Esophagus muscularis mucosa (tissue), 4 donors: ENCODE data around the gene TUBAL3. TPM values are rescaled to one million over a fixed set of nuclear protein-coding genes. Genes with fewer than 3 reads are reported as not detected.

Source experiments
- DNase-seq: peaks from one replicate; pipeline ENCODE4 v3.0.0-alpha.2; 2017; ENCODE audit errors: extremely low spot score
- H3K27ac ChIP-seq, 4 donors: fragments of 200-600 bp; sonication (generic); replicated peaks in 1 of 4; 1 replicate in 3 of 4; 2 replicates in 1 of 4; pipeline ENCODE4 v1.5.1; 2016 to 2019; ENCODE audit warnings: mild to moderate bottlenecking in 1 of 4
- H3K27me3 ChIP-seq, 4 donors: fragments of 200-600 bp; sonication (generic); one replicate each; pipeline versions ENCODE4 v1.5.1 to v1.6.0; 2016 to 2019
- H3K36me3 ChIP-seq, 4 donors: fragments of 200-600 bp; sonication (generic); one replicate each; pipeline ENCODE4 v1.5.1; 2016 to 2019
- H3K4me1 ChIP-seq, 4 donors: fragments of 200-600 bp; sonication (generic); one replicate each; pipeline ENCODE4 v1.5.1; 2016 to 2019
- H3K4me3 ChIP-seq, 4 donors: fragments of 200-600 bp; sonication (generic); 1 replicate in 2 of 4; 2 replicates in 2 of 4; pipeline ENCODE4 v1.5.1; 2016 to 2019; ENCODE audit warnings: mild to moderate bottlenecking in 4 of 4, moderate library complexity in 1 of 4
- H3K9me3 ChIP-seq, 4 donors: fragments of 200-600 bp; sonication (generic); 1 replicate in 3 of 4; 2 replicates in 1 of 4; pipeline ENCODE4 v1.5.1; 2016 to 2019
- CTCF ChIP-seq, 3 experiments: fragments of 200-600 bp in 2 of 3; fragments of 450-650 bp in 1 of 3; sonication (generic) in 2 of 3; IDR thresholded peaks; one replicate each; pipeline ENCODE4 v1.5.1; 2017 to 2019; ENCODE audit warnings: antibody characterized with exemption in 3 of 3, mild to moderate bottlenecking in 2 of 3, moderate library complexity in 1 of 3
- EP300 ChIP-seq: sonication (generic); formaldehyde crosslinking; IDR thresholded peaks from one replicate; pipeline ENCODE4 v1.6.1; 2017; ENCODE audit warnings: antibody characterized with exemption
- POLR2A ChIP-seq: fragments of 450-650 bp; IDR thresholded peaks from one replicate; pipeline ENCODE4 v1.6.1; 2017; ENCODE audit warnings: antibody characterized with exemption, moderate library complexity, mild to moderate bottlenecking, low read depth
- POLR2AphosphoS5 ChIP-seq, 2 donors: sonication (generic); formaldehyde crosslinking; IDR thresholded peaks; one replicate each; pipeline ENCODE4 v1.6.1; 2017; ENCODE audit warnings: antibody characterized with exemption in 2 of 2
- WGBS: methylation state at CpG from one replicate; pipeline ENCODE4 v1.1.5; 2018; 5-methylcytosine and 5-hydroxymethylcytosine counted together
- intact Hi-C: fragments of 100-400 bp; cut with DNase I; formaldehyde crosslinking; loops from one replicate; pipeline ENCODE4 v1.15.1; 2023
- total RNA-seq, 4 donors: library from RNA; depleted of rRNA; stranded (reverse); fragments of >200 nt; gene quantifications; one replicate each; pipeline versions ENCODE4 v1.1.0 to v1.2.1, GENCODE V29; 2016

Gene TUBAL3
- total RNA-seq, 4 donors from 2014 or later: 0.34 to 0.66 (median 0.52) TPM; not detected in 1

- Histone ChIP-seq H3K9me3 (no peaks in the 10 kb centered on the region), H3K27ac (no peak overlapping the region), H3K4me1 (no peaks in the 10 kb centered on the region), H3K27me3 (peaks cover 0 to 13% (median 2%) of the 10 kb centered on the region in 4 donors), H3K4me3 (no peak overlapping the region), H3K36me3 (no peaks in the 10 kb centered on the region)
- WGBS: 89% methylated on average over 6 of the region's 6 CpGs
- DNase-seq: no peak
- intact Hi-C loops: no loop called here
- TF ChIP-seq POLR2A (no peak), POLR2AphosphoS5 (IDR thresholded peaks at IDR 0.05) (no peak), EP300 (no peak)
Observed at GRCh38 chr10:5355594-5356301, 48.9 kb downstream of the TUBAL3 start.

DNA sequence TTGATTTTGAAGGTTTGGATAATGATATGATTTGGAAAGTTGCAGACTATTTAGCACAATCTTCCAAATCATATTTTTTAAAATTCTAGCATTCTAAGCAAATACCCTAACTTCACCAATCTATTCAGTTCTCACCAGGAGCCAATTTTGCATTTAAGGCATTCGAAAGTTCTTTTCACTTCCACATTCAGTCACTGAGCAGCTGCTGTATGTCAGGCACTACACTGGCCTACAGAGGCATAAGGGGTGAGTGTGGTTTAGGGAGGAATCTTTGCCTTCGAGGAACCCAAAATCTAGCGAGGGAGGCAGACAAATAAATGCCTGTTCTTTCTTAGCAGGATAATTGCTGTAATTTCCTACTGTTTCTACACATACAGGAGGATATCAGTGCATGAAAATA, 50.6 kb downstream of the TUBAL3 start:
- no peak for TF ChIP-seq CTCF (IDR thresholded peaks at IDR 0.05)
- TF ChIP-seq EP300: no peak
- TF ChIP-seq POLR2A: no peak
- TF ChIP-seq POLR2AphosphoS5 (IDR thresholded peaks at IDR 0.05): no peak

GRCh38 chr10:5349362-5349761, 55.3 kb downstream of the TUBAL3 start:
- Histone ChIP-seq H3K4me1 (no peaks in the 10 kb centered on the region), H3K4me3 (no peak overlapping the region), H3K36me3 (no peaks in the 10 kb centered on the region), H3K27ac (no peak overlapping the region), H3K27me3 (peaks cover 0 to 14% (median 0%) of the 10 kb centered on the region in 4 donors), H3K9me3 (no peaks in the 10 kb centered on the region)
- intact Hi-C loops: no loop called here
- no peak for DNase-seq
- TF ChIP-seq EP300 (no peak), POLR2AphosphoS5 (IDR thresholded peaks at IDR 0.05) (no peak)
- WGBS: 72% methylated on average over 2 of the region's 2 CpGs

More for the DNA sequence above, 50.6 kb downstream of the TUBAL3 start:
- no peaks in the 10 kb centered on the region for H3K36me3 ChIP-seq
- H3K9me3 ChIP-seq: no peaks in the 10 kb centered on the region
- 39% methylated on average over 3 of the region's 3 CpGs for WGBS
- no peak for DNase-seq
- no peaks in the 10 kb centered on the region for H3K4me1 ChIP-seq
- no peak overlapping the region for H3K27ac ChIP-seq
- intact Hi-C loops: no loop called here
- H3K27me3 ChIP-seq: peaks cover 0 to 16% (median 2%) of the 10 kb centered on the region in 4 donors
- no peak overlapping the region for H3K4me3 ChIP-seq

DNA sequence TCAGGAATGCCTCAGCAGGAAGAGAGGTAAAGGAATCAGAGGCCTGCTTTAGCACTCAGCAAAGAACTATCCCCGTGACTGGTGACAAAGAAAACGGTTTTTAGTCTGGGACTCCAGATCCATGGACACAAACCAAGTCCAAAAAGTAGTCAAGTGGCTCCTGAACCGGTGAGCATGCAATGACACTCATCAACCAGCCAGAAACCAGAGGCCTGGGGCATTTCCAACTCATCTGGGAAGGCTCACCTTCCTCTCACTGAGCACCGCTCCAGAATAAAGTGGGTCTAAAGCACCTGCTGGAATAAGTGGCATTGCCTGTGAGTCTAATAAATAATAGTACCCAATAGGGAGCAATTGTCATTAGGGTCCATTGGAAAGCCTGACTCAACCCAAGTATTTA, 57.7 kb downstream of the TUBAL3 start:
- Histone ChIP-seq H3K4me1 (no peaks in the 10 kb centered on the region), H3K36me3 (no peaks in the 10 kb centered on the region), H3K27me3 (peaks cover 0 to 14% (median 0%) of the 10 kb centered on the region in 4 donors), H3K9me3 (no peaks in the 10 kb centered on the region), H3K4me3 (no peak overlapping the region), H3K27ac (no peak overlapping the region)
- TF ChIP-seq CTCF (IDR thresholded peaks at IDR 0.05): no peak
- no peak for TF ChIP-seq EP300
- no peak for TF ChIP-seq POLR2A
- no peak for TF ChIP-seq POLR2AphosphoS5 (IDR thresholded peaks at IDR 0.05)
- intact Hi-C loops: no loop called here
- 89% methylated on average over 4 of the region's 4 CpGs for WGBS
- DNase-seq: no peak

GRCh38 chr10:5344746-5345145, 59.9 kb downstream of the TUBAL3 start:
- TF ChIP-seq CTCF (IDR thresholded peaks at IDR 0.05) (no peak), POLR2AphosphoS5 (IDR thresholded peaks at IDR 0.05) (no peak), EP300 (no peak), POLR2A (no peak)
- intact Hi-C loops: no loop called here

More at GRCh38 chr10:5344746-5345145, 59.9 kb downstream of the TUBAL3 start:
- H3K4me1 ChIP-seq: no peaks in the 10 kb centered on the region
- no peak overlapping the region for H3K27ac ChIP-seq
- peaks cover 0 to 14% (median 0%) of the 10 kb centered on the region in 4 donors for H3K27me3 ChIP-seq
- DNase-seq: no peak
- H3K9me3 ChIP-seq: no peaks in the 10 kb centered on the region
- H3K4me3 ChIP-seq: no peak overlapping the region
- H3K36me3 ChIP-seq: no peaks in the 10 kb centered on the region
